Measurements from ENCODE around the gene TEX14. TPM values are rescaled to one million over a fixed set of nuclear protein-coding genes. Genes with fewer than 3 reads are reported as not detected.
A peak's percentile ranks its signal among the peaks of the same experiment; 100 is the strongest.
"Not testable (repeated sequence)": the region's sequence is repeated elsewhere in the genome, so short reads cannot be mapped to it uniquely, and the experiment has no call there.

The TEX14 gene
- total and polyA plus RNA-seq, 8 donors, result 0.03 to 0.06 TPM; not detected in 6

- DNase-seq, result no peak
- peaks cover 12 to 31% (median 20%) of the 10 kb centered on the region in 4 donors for H3K4me1 ChIP-seq
- no peaks in the 10 kb centered on the region for H3K27me3 ChIP-seq
- TF ChIP-seq POLR2AphosphoS5 (IDR thresholded peaks at IDR 0.05) (no peak), EP300 (IDR thresholded peaks at IDR 0.05) (no peak), POLR2A (IDR thresholded peaks at IDR 0.05) (no peak), CTCF (IDR thresholded peaks at IDR 0.05) (no peak)
- intact Hi-C loops (cut with DNase I; ENCODE audit: low total_unique reads), result no loop called here
- no peaks in the 10 kb centered on the region for H3K9me3 ChIP-seq
- WGBS, 5 donors, result 77 to 94% (median 90%) methylated on average over 2 of the region's 2 CpGs
- H3K36me3 ChIP-seq, result peaks cover 0 to 28% (median 15%) of the 10 kb centered on the region in 4 donors
- no peak overlapping the region for H3K4me3 ChIP-seq
- H3K27ac ChIP-seq, result peak overlapping the region in 1 of 5 donors; percentile 88
These were observed 1.9 kb upstream of the TEX14 start for GRCh38 chr17:58693751-58694150.

GRCh38 chr17:58693208-58693607 is 1.4 kb upstream of the TEX14 start:
- Histone ChIP-seq H3K27me3 (no peaks in the 10 kb centered on the region), H3K4me3 (peak overlapping the region; percentile 56 to 86 (median 70)), H3K4me1 (peaks cover 12 to 31% (median 20%) of the 10 kb centered on the region in 4 donors), H3K36me3 (peaks cover 0 to 22% (median 15%) of the 10 kb centered on the region in 4 donors), H3K9me3 (no peaks in the 10 kb centered on the region), H3K27ac (peak overlapping the region in 4 of 5 donors; percentile 79 to 91 (median 90))
- DNase-seq, result no peak
- TF ChIP-seq CTCF (IDR thresholded peaks at IDR 0.05) (no peak), POLR2AphosphoS5 (IDR thresholded peaks at IDR 0.05) (no peak), POLR2A (IDR thresholded peaks at IDR 0.05) (no peak), EP300 (IDR thresholded peaks at IDR 0.05) (no peak)
- intact Hi-C loops (cut with DNase I; ENCODE audit: low total_unique reads), result no loop called here
- WGBS, 5 donors, result 65 to 75% (median 73%) methylated on average over 8 of the region's 8 CpGs

GRCh38 chr17:58692239-58693055 is 602 bp upstream of the TEX14 start, which contains the start of gene RAD51C:
RAD51C (plus strand) TSS chr17:58692602; CDS start chr17:58692644, 42 bp downstream.
- WGBS, 5 donors, result 12 to 17% (median 13%) methylated on average over 40 to 50 of the region's 50 CpGs
- H3K4me1 ChIP-seq, result peaks cover 12 to 31% (median 20%) of the 10 kb centered on the region in 4 donors
- TF ChIP-seq EP300 (IDR thresholded peaks at IDR 0.05), result no peak
- TF ChIP-seq CTCF (IDR thresholded peaks at IDR 0.05), result peak in 1 of 7 experiments; percentile 14
- peak; percentile 62 to 87 (median 69) for TF ChIP-seq POLR2AphosphoS5 (IDR thresholded peaks at IDR 0.05)
- H3K27ac ChIP-seq, result peak within 1 kb of the TSS; percentile 79 to 91 (median 88)
- H3K36me3 ChIP-seq, result peaks cover 0 to 18% (median 15%) of the 10 kb centered on the region in 4 donors
- intact Hi-C loops (cut with DNase I; ENCODE audit: low total_unique reads), result no loop called here
- H3K9me3 ChIP-seq, result no peaks in the 10 kb centered on the region
- peak within 1 kb of the TSS; percentile 56 to 86 (median 70) for H3K4me3 ChIP-seq
- peak; percentile 85 to 95 for DNase-seq
- H3K27me3 ChIP-seq, result no peaks in the 10 kb centered on the region

- DNase-seq; H3K4me3 ChIP-seq; H3K9me3 ChIP-seq; intact Hi-C loops (cut with DNase I; ENCODE audit: low total_unique reads); H3K36me3 ChIP-seq; H3K27ac ChIP-seq; H3K27me3 ChIP-seq: not testable (repeated sequence)
- WGBS, 5 donors, result 92 to 97% (median 97%) methylated on average over 7 of the region's 7 CpGs
- H3K4me1 ChIP-seq, result peaks cover 12 to 31% (median 20%) of the 10 kb centered on the region in 4 donors
These were observed 1.8 kb downstream of the TEX14 start for GRCh38 chr17:58690033-58690432.

GRCh38 chr17:58688521-58688920 is 3.3 kb downstream of the TEX14 start:
- H3K9me3 ChIP-seq, result no peaks in the 10 kb centered on the region
- H3K27ac ChIP-seq, result no peak overlapping the region
- peaks cover 8 to 16% (median 13%) of the 10 kb centered on the region in 4 donors for H3K4me1 ChIP-seq
- H3K27me3 ChIP-seq, result no peaks in the 10 kb centered on the region
- intact Hi-C loops (cut with DNase I; ENCODE audit: low total_unique reads), result no loop called here
- H3K36me3 ChIP-seq, result no peaks in the 10 kb centered on the region
- no peak overlapping the region for H3K4me3 ChIP-seq
- no peak for DNase-seq
- WGBS, 5 donors, result 87 to 93% (median 91%) methylated on average over 2 of the region's 2 CpGs
- TF ChIP-seq CTCF (IDR thresholded peaks at IDR 0.05), result no peak
- TF ChIP-seq EP300 (IDR thresholded peaks at IDR 0.05), result no peak
- TF ChIP-seq POLR2AphosphoS5 (IDR thresholded peaks at IDR 0.05), result no peak
- no peak for TF ChIP-seq POLR2A (IDR thresholded peaks at IDR 0.05)
